ENCODE results near the gene WDR37.

WDR37 gene

GRCh38 chr10:1130995-1131790, 75.0 kb downstream of the WDR37 start:
- DNase-seq: no peak

- no peak for DNase-seq
Observed at GRCh38 chr10:1132584-1132983, 76.4 kb downstream of the WDR37 start.

GRCh38 chr10:1133495-1134045, 77.4 kb downstream of the WDR37 start:
- DNase-seq: no peak

GRCh38 chr10:1134156-1134555, 78.0 kb downstream of the WDR37 start:
- DNase-seq: no peak

- DNase-seq: no peak
Observed at GRCh38 chr10:1136268-1136667, 80.1 kb downstream of the WDR37 start.

GRCh38 chr10:1137499-1138163, 81.4 kb downstream of the WDR37 start:
- no peak for DNase-seq

- no peak for DNase-seq
Observed at GRCh38 chr10:1138529-1138928, 82.3 kb downstream of the WDR37 start.

- DNase-seq: no peak
Observed at GRCh38 chr10:1141261-1141660, 85.1 kb downstream of the WDR37 start.

- no peak for DNase-seq
Observed at GRCh38 chr10:1141701-1142100, 85.5 kb downstream of the WDR37 start.

GRCh38 chr10:1142596-1142995, 86.4 kb downstream of the WDR37 start:
- no peak for DNase-seq

GRCh38 chr10:1147810-1148209, 91.6 kb downstream of the WDR37 start:
- no peak for DNase-seq

GRCh38 chr10:1148855-1149605, 92.8 kb downstream of the WDR37 start:
- no peak for DNase-seq

GRCh38 chr10:1149793-1150637, 93.8 kb downstream of the WDR37 start:
- no peak for DNase-seq

GRCh38 chr10:1150638-1150955, 94.4 kb downstream of the WDR37 start:
- DNase-seq: no peak

GRCh38 chr10:1151076-1152033, 95.2 kb downstream of the WDR37 start:
- no peak for DNase-seq

- no peak for DNase-seq
Observed at GRCh38 chr10:1152386-1153250, 96.4 kb downstream of the WDR37 start.

GRCh38 chr10:1153251-1153763, 97.1 kb downstream of the WDR37 start:
- no peak for DNase-seq

- DNase-seq: no peak
Observed at GRCh38 chr10:1153805-1154351, 97.7 kb downstream of the WDR37 start.

- no peak for DNase-seq
Observed at GRCh38 chr10:1154531-1155295, 98.5 kb downstream of the WDR37 start.

Measured in NCI-H187 (cell line).